Hepatocyte (in vitro differentiated cells): Measurements from ENCODE around the gene DMRTC2. TPM values are rescaled to one million over a fixed set of nuclear protein-coding genes. Genes with fewer than 3 reads are reported as not detected.

Experiments
- DNase-seq: peaks from one replicate; pipeline ENCODE4 v3.0.0-alpha.2; 2016; ENCODE audit warnings: low spot score
- H2AFZ ChIP-seq: fragments of 200-600 bp; sonication (generic); 2 replicates; pipeline ENCODE4 v1.6.0; 2016; ENCODE audit warnings: antibody characterized with exemption, mild to moderate bottlenecking
- H3K27ac ChIP-seq: fragments of 200-600 bp; sonication (generic); 2 replicates; pipeline ENCODE4 v1.5.1; 2016; ENCODE audit warnings: mild to moderate bottlenecking
- H3K27me3 ChIP-seq: fragments of 200-600 bp; sonication (generic); 2 replicates; pipeline ENCODE4 v1.6.1; 2016
- H3K36me3 ChIP-seq: fragments of 200-600 bp; sonication (generic); replicated peaks from 2 replicates; pipeline ENCODE4 v1.5.1; 2016; ENCODE audit warnings: low read depth; ENCODE audit not compliant: insufficient read depth
- H3K4me1 ChIP-seq: fragments of 200-600 bp; sonication (generic); 2 replicates; pipeline ENCODE4 v1.5.1; 2016; ENCODE audit warnings: mild to moderate bottlenecking, moderate library complexity; ENCODE audit not compliant: insufficient read depth
- H3K4me2 ChIP-seq: fragments of 200-600 bp; sonication (generic); 2 replicates; pipeline ENCODE4 v1.6.0; 2016
- H3K4me3 ChIP-seq: fragments of 200-600 bp; sonication (generic); 2 replicates; pipeline ENCODE4 v1.5.1; 2016; ENCODE audit warnings: mild to moderate bottlenecking
- H3K79me2 ChIP-seq: fragments of 200-600 bp; sonication (generic); 2 replicates; pipeline ENCODE4 v1.6.0; 2017; ENCODE audit warnings: mild to moderate bottlenecking
- H3K9me2 ChIP-seq: fragments of 200-600 bp; sonication (generic); replicated peaks from 2 replicates; pipeline ENCODE4 v1.6.0; 2017; ENCODE audit warnings: mild to moderate bottlenecking; ENCODE audit not compliant: insufficient read depth
- H3K9me3 ChIP-seq: fragments of 200-600 bp; sonication (generic); 2 replicates; pipeline ENCODE4 v1.5.1; 2016; ENCODE audit warnings: low read depth, mild to moderate bottlenecking
- H4K20me1 ChIP-seq: fragments of 200-600 bp; sonication (generic); 2 replicates; pipeline ENCODE4 v1.6.0; 2016; ENCODE audit warnings: mild to moderate bottlenecking; ENCODE audit not compliant: insufficient read depth, poor library complexity, severe bottlenecking
- EZH2 ChIP-seq: fragments of 200-600 bp; sonication (generic); IDR thresholded peaks from 2 replicates; pipeline ENCODE4 v1.6.1; 2016; ENCODE audit warnings: antibody characterized with exemption, mild to moderate bottlenecking, borderline replicate concordance
- EZH2phosphoT487 ChIP-seq: fragments of 200-600 bp; sonication (generic); IDR thresholded peaks from one replicate; pipeline ENCODE4 v1.6.1; 2018; ENCODE audit warnings: antibody characterized with exemption, mild to moderate bottlenecking, low read depth, moderate library complexity; ENCODE audit not compliant: unreplicated experiment, severe bottlenecking
- WGBS: methylation state at CpG from one replicate; pipeline ENCODE4 v1.1.6; 2016; ENCODE audit warnings: low lambda C conversion rate; ENCODE audit errors: missing lambda C conversion rate; 5-methylcytosine and 5-hydroxymethylcytosine counted together
- polyA plus RNA-seq: library from polyadenylated mRNA; unstranded; fragments of >200 nt; fragmentation: Nextera tagmentation; extraction: Ambion mirVana; gene quantifications from 2 replicates; pipeline ENCODE4 v1.2.1, GENCODE V29; 2016
- total RNA-seq: library from RNA; depleted of rRNA; stranded (reverse); fragments of >200 nt; gene quantifications from 2 replicates; pipeline ENCODE4 v1.2.3, GENCODE V29; 2014
- TF ChIP-seq, protein P1 (sequence below): fragments of 200-600 bp; sonication (generic); IDR thresholded peaks from 2 replicates; pipeline ENCODE4 v1.5.1; 2016; ENCODE audit warnings: antibody characterized with exemption, mild to moderate bottlenecking; ENCODE audit not compliant: poor library complexity

The DMRTC2 gene
- total and polyA plus RNA-seq, 2 experiments from 2014 or later, result not detected

DNA sequence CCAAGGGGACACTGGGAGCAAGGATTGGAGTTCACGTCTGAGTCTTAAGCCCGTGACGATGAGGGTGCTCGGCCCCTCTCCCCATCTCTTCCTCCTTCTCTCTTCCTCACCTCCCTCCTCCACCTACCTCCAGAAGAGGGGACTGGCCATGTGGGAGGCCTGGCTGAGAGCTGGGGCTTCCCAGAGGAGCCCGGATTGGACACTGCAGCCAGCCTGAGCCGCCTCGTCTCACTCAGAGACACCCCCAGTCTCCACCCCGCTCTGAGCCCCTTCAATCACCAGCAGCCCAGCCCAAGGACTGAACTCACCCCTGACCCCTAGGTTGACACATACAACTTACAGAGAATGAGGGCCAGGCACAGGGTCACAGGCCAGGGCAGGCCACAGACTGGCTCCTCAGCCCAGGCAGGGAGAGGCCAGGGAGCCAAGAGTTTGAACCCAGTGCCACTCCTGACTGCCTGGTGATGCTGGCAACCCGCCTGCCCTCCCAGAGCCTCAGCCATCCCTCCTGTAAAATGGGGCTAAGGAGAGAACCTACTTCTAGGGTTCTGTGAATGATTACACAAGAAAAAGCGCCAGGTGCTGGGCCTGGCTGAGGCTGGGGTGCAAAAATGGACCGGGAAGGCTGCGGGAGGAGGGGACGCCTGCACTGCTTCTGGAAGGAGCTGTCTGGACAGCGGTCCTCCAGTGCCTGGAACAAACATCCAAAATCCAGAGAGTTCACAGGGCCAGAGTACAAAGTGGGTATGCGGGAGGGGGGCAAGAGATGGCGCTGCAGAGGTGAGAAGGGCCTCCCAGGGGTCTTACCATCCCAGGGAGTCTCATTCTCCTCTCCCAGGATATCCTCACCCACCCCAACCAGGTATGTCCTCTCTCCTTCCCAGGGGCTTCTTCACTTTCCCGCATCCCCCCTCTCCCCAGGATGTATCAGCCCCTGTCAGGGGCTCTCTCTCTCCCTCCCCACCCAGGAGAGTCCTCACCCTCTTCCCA, 33.4 kb downstream of the DMRTC2 start:
- 78% methylated on average over 16 of the region's 17 CpGs for WGBS

DNA sequence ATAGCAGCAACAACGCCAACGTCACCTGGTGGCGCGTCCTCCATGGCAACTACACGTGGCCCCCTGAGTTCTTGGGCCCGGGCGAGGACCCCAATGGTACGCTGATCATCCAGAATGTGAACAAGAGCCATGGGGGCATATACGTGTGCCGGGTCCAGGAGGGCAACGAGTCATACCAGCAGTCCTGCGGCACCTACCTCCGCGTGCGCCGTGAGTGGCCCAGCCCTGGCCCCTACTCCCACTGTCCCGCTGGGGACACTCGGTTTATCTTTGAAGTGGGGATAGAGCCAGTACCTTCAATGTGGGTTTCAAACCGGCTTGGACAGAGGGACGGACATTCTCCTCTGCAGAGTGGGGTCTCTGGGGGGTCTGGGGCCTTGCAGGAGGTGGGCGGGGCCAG, 34.2 kb downstream of the DMRTC2 start:
- Histone ChIP-seq H3K27ac (no peak overlapping the region), H3K4me2 (no peak overlapping the region), H3K79me2 (no peaks in the 10 kb centered on the region), H3K4me3 (no peak overlapping the region), H4K20me1 (no peaks in the 10 kb centered on the region), H3K9me3 (no peaks in the 10 kb centered on the region), H3K9me2 (no peaks in the 10 kb centered on the region), H2AFZ (no peak overlapping the region), H3K4me1 (no peaks in the 10 kb centered on the region), H3K27me3 (no peaks in the 10 kb centered on the region), H3K36me3 (no peaks in the 10 kb centered on the region)
- TF ChIP-seq, protein P1, sequence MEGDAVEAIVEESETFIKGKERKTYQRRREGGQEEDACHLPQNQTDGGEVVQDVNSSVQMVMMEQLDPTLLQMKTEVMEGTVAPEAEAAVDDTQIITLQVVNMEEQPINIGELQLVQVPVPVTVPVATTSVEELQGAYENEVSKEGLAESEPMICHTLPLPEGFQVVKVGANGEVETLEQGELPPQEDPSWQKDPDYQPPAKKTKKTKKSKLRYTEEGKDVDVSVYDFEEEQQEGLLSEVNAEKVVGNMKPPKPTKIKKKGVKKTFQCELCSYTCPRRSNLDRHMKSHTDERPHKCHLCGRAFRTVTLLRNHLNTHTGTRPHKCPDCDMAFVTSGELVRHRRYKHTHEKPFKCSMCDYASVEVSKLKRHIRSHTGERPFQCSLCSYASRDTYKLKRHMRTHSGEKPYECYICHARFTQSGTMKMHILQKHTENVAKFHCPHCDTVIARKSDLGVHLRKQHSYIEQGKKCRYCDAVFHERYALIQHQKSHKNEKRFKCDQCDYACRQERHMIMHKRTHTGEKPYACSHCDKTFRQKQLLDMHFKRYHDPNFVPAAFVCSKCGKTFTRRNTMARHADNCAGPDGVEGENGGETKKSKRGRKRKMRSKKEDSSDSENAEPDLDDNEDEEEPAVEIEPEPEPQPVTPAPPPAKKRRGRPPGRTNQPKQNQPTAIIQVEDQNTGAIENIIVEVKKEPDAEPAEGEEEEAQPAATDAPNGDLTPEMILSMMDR, result no peak
- TF ChIP-seq EZH2phosphoT487, result no peak
- no peak for TF ChIP-seq EZH2
- no peak for DNase-seq
- WGBS, result 90% methylated on average over 15 of the region's 21 CpGs

More for the DNA sequence above, 33.4 kb downstream of the DMRTC2 start:
- Histone ChIP-seq H4K20me1 (no peaks in the 10 kb centered on the region), H3K4me3 (no peak overlapping the region), H3K4me2 (no peak overlapping the region), H3K36me3 (no peaks in the 10 kb centered on the region), H3K27ac (no peak overlapping the region), H3K79me2 (no peaks in the 10 kb centered on the region), H2AFZ (no peak overlapping the region), H3K27me3 (no peaks in the 10 kb centered on the region), H3K9me3 (no peaks in the 10 kb centered on the region), H3K9me2 (no peaks in the 10 kb centered on the region), H3K4me1 (no peaks in the 10 kb centered on the region)
- TF ChIP-seq EZH2phosphoT487 (no peak), EZH2 (no peak)
- TF ChIP-seq, protein P1, result no peak
- no peak for DNase-seq

DNA sequence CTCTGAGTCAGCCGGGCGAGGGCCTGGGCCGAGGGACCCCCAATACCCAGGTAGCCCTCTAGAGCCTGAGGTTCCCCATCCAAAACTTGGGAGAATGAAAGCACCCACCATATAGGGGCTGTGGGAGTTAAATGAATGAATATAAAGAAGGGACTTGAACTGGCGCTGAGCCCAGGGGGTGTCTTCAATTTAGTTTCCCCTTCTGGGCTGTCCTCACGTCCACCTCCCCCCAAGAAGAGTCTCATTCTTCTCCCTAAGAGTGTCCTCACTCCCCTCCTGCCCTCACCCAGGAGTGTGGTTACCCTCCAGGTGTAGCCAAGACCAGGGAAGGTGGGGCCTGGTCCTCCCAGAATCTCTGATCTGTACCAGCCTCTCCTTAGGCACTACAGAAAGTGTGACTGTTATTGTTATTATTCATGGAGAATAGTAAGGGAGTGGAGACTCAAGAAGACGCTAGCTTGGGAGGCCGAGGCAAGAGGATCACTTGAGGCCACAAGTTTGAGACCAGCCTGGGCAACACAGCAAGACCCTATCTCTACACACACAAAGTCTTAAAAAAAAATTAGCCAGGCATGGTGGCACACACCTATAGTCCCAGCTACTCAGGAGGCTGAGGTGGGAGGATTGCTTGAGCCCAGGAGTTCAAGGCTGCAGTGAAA, 35.0 kb downstream of the DMRTC2 start:
- H2AFZ ChIP-seq, result no peak overlapping the region
- no peak overlapping the region for H3K27ac ChIP-seq
- no peak overlapping the region for H3K4me2 ChIP-seq
- H3K4me1 ChIP-seq, result peaks cover 1% of the 10 kb centered on the region
- H3K4me3 ChIP-seq, result no peak overlapping the region
- no peaks in the 10 kb centered on the region for H4K20me1 ChIP-seq
- no peaks in the 10 kb centered on the region for H3K27me3 ChIP-seq
- H3K9me3 ChIP-seq, result no peaks in the 10 kb centered on the region
- H3K36me3 ChIP-seq, result no peaks in the 10 kb centered on the region
- no peaks in the 10 kb centered on the region for H3K9me2 ChIP-seq
- peaks cover 5% of the 10 kb centered on the region for H3K79me2 ChIP-seq
- no peak for DNase-seq
- WGBS, result 82% methylated on average over 7 of the region's 7 CpGs
- TF ChIP-seq EZH2, result no peak
- no peak for TF ChIP-seq EZH2phosphoT487
- TF ChIP-seq, protein P1, result no peak
